HEK293 (cell line): ENCODE data around the gene GREM2.

ENCODE experiments used
- CTCF ChIA-PET: fragments of 350-600 bp; formaldehyde crosslinking; extraction: SDS; loops from one replicate; lab custom pipeline; 2021; ENCODE audit warnings: antibody characterized with exemption; lab: Yijun Ruan, JAX
- POLR2A ChIA-PET: fragments of 300-600 bp; formaldehyde crosslinking; extraction: SDS; loops from one replicate; lab custom pipeline; 2020; ENCODE audit warnings: antibody characterized with exemption, inconsistent platforms; lab: Yijun Ruan, JAX
- H3K27ac ChIP-seq: fragments of 200-500 bp; sonication (Bioruptor generic); 2 replicates; pipeline ENCODE4 v1.5.1; 2014; ENCODE audit warnings: low read depth, low read length, control low read depth, inconsistent platforms; ENCODE audit errors: extremely low read depth
- H3K36me3 ChIP-seq, 2 experiments: fragments of 200-500 bp in 1 of 2; sonication (Bioruptor generic) in 1 of 2; 1 replicate in 1 of 2; 2 replicates in 1 of 2; pipeline ENCODE4 v1.5.1; 2014 to 2017; ENCODE audit warnings: inconsistent platforms in 2 of 2, low read length in 2 of 2; ENCODE audit not compliant: control insufficient read depth in 2 of 2, insufficient read depth in 1 of 2
- H3K4me1 ChIP-seq: fragments of 200-500 bp; sonication (Bioruptor generic); 2 replicates; pipeline ENCODE4 v1.5.1; 2014; ENCODE audit warnings: mild to moderate bottlenecking, low read length, inconsistent platforms; ENCODE audit not compliant: control insufficient read depth, insufficient read depth
- H3K4me3 ChIP-seq: 2 replicates; pipeline ENCODE4 v1.5.1; 2011; ENCODE audit warnings: low read depth, mild to moderate bottlenecking, control low read depth, low read length, moderate library complexity
- H3K9me3 ChIP-seq: fragments of 200-500 bp; sonication (Bioruptor generic); 2 replicates; pipeline ENCODE4 v1.5.1; 2014; ENCODE audit warnings: low read depth, low read length, inconsistent platforms; ENCODE audit not compliant: control insufficient read depth, insufficient read depth
- AEBP2 ChIP-seq: fragments of 450-650 bp; formaldehyde crosslinking; IDR thresholded peaks from 2 replicates; pipeline ENCODE4 v1.5.1; 2016; ENCODE audit warnings: missing biosample characterization, missing genetic modification characterization, borderline replicate concordance
- BCL6B ChIP-seq: fragments of 450-650 bp; formaldehyde crosslinking; IDR thresholded peaks from 2 replicates; pipeline ENCODE4 v1.5.1; 2017; ENCODE audit warnings: missing biosample characterization, missing genetic modification characterization
- KLF7 ChIP-seq: fragments of 450-650 bp; formaldehyde crosslinking; IDR thresholded peaks from 2 replicates; pipeline ENCODE4 v1.5.1; 2016; ENCODE audit warnings: missing biosample characterization, missing genetic modification characterization, borderline replicate concordance
- OSR2 ChIP-seq: fragments of 450-650 bp; formaldehyde crosslinking; IDR thresholded peaks from 2 replicates; pipeline ENCODE4 v1.5.1; 2016; ENCODE audit warnings: missing biosample characterization, missing genetic modification characterization
- OVOL3 ChIP-seq: fragments of 450-650 bp; formaldehyde crosslinking; IDR thresholded peaks from 2 replicates; pipeline ENCODE4 v1.5.1; 2016; ENCODE audit warnings: missing biosample characterization, missing genetic modification characterization
- PRDM1 ChIP-seq: fragments of 450-650 bp; formaldehyde crosslinking; IDR thresholded peaks from 2 replicates; pipeline ENCODE4; 2016; ENCODE audit warnings: missing biosample characterization, missing genetic modification characterization
- SP7 ChIP-seq: fragments of 450-650 bp; formaldehyde crosslinking; IDR thresholded peaks from 2 replicates; pipeline ENCODE4 v1.5.1; 2016; ENCODE audit warnings: missing biosample characterization, missing genetic modification characterization
- TCF7L2 ChIP-seq: IDR thresholded peaks from 2 replicates; pipeline ENCODE4 v1.6.1; 2011; ENCODE audit warnings: low read depth, mild to moderate bottlenecking, inconsistent platforms, low read length, moderate library complexity, borderline replicate concordance
- WT1 ChIP-seq: fragments of 450-650 bp; formaldehyde crosslinking; IDR thresholded peaks from 2 replicates; pipeline ENCODE4 v1.5.1; 2016; ENCODE audit warnings: missing biosample characterization, missing genetic modification characterization
- ZEB2 ChIP-seq: fragments of 450-650 bp; formaldehyde crosslinking; IDR thresholded peaks from 2 replicates; pipeline ENCODE4 v1.5.1; 2016; ENCODE audit warnings: missing biosample characterization, missing genetic modification characterization
- ZNF121 ChIP-seq: fragments of 450-650 bp; formaldehyde crosslinking; IDR thresholded peaks from 2 replicates; pipeline ENCODE4 v1.5.1; 2016; ENCODE audit warnings: missing biosample characterization, missing genetic modification characterization
- ZNF157 ChIP-seq: fragments of 450-650 bp; formaldehyde crosslinking; IDR thresholded peaks from 2 replicates; pipeline ENCODE4 v1.5.1; 2016; ENCODE audit warnings: missing biosample characterization, missing genetic modification characterization
- ZNF211 ChIP-seq: fragments of 450-650 bp; formaldehyde crosslinking; IDR thresholded peaks from 2 replicates; pipeline ENCODE4 v1.5.1; 2016; ENCODE audit warnings: low read depth, missing biosample characterization, missing genetic modification characterization
- ZNF24 ChIP-seq: fragments of 450-650 bp; formaldehyde crosslinking; IDR thresholded peaks from 2 replicates; pipeline ENCODE4 v1.5.1; 2016; ENCODE audit warnings: missing biosample characterization, missing genetic modification characterization
- ZNF248 ChIP-seq: fragments of 450-650 bp; formaldehyde crosslinking; IDR thresholded peaks from 2 replicates; pipeline ENCODE4 v1.5.1; 2017; ENCODE audit warnings: missing biosample characterization, missing genetic modification characterization
- ZNF292 ChIP-seq: fragments of 450-650 bp; formaldehyde crosslinking; IDR thresholded peaks from 2 replicates; pipeline ENCODE4 v1.5.1; 2016; ENCODE audit warnings: low read depth, missing biosample characterization, missing genetic modification characterization, borderline replicate concordance
- ZNF404 ChIP-seq: fragments of 450-650 bp; formaldehyde crosslinking; IDR thresholded peaks from 2 replicates; pipeline ENCODE4 v1.5.1; 2017; ENCODE audit warnings: missing biosample characterization, missing genetic modification characterization
- ZNF416 ChIP-seq: fragments of 450-650 bp; formaldehyde crosslinking; IDR thresholded peaks from 2 replicates; pipeline ENCODE4 v1.5.1; 2016; ENCODE audit warnings: missing biosample characterization, missing genetic modification characterization
- ZNF433 ChIP-seq: fragments of 450-650 bp; formaldehyde crosslinking; IDR thresholded peaks from 2 replicates; pipeline ENCODE4 v1.5.1; 2016; ENCODE audit warnings: missing biosample characterization, missing genetic modification characterization, low read depth
- ZNF488 ChIP-seq: fragments of 450-650 bp; formaldehyde crosslinking; IDR thresholded peaks from 2 replicates; pipeline ENCODE4 v1.5.1; 2016; ENCODE audit warnings: missing biosample characterization, missing genetic modification characterization
- ZNF510 ChIP-seq: fragments of 450-650 bp; formaldehyde crosslinking; IDR thresholded peaks from 2 replicates; pipeline ENCODE4 v1.5.1; 2018; ENCODE audit warnings: mild to moderate bottlenecking, missing genetic modification characterization, missing biosample characterization; ENCODE audit not compliant: insufficient replicate concordance
- ZNF585B ChIP-seq: fragments of 450-650 bp; formaldehyde crosslinking; IDR thresholded peaks from 2 replicates; pipeline ENCODE4 v1.5.1; 2016; ENCODE audit warnings: missing biosample characterization, missing genetic modification characterization
- ZNF624 ChIP-seq: fragments of 450-650 bp; formaldehyde crosslinking; IDR thresholded peaks from 2 replicates; pipeline ENCODE4 v1.5.1; 2017; ENCODE audit warnings: missing biosample characterization, missing genetic modification characterization
- ZNF664 ChIP-seq: fragments of 450-650 bp; formaldehyde crosslinking; IDR thresholded peaks from 2 replicates; pipeline ENCODE4 v1.5.1; 2016; ENCODE audit warnings: missing biosample characterization, missing genetic modification characterization
- ZNF670 ChIP-seq: fragments of 450-650 bp; formaldehyde crosslinking; IDR thresholded peaks from 2 replicates; pipeline ENCODE4 v1.5.1; 2016; ENCODE audit warnings: missing biosample characterization, missing genetic modification characterization, low read depth
- ZNF677 ChIP-seq: fragments of 450-650 bp; IDR thresholded peaks from 2 replicates; pipeline ENCODE4 v1.5.0; 2018; ENCODE audit warnings: missing biosample characterization, mild to moderate bottlenecking, missing genetic modification characterization, moderate library complexity
- ZXDB ChIP-seq: fragments of 450-650 bp; formaldehyde crosslinking; IDR thresholded peaks from 2 replicates; pipeline ENCODE4 v1.5.1; 2016; ENCODE audit warnings: missing biosample characterization, missing genetic modification characterization
- TF ChIP-seq, protein P1 (sequence below): fragments of 450-650 bp; formaldehyde crosslinking; IDR thresholded peaks from 2 replicates; pipeline ENCODE4 v1.5.1; 2016; ENCODE audit warnings: missing biosample characterization, missing genetic modification characterization, low read depth
- TF ChIP-seq, protein P2 (sequence below): fragments of 450-650 bp; formaldehyde crosslinking; IDR thresholded peaks from 2 replicates; pipeline ENCODE4 v1.5.1; 2016; ENCODE audit warnings: missing biosample characterization, missing genetic modification characterization

GREM2 gene

GRCh38 chr1:240503558-240503957 lies 108.4 kb downstream of the GREM2 start:
- Histone ChIP-seq H3K4me1 (no peaks in the 10 kb centered on the region), H3K9me3 (no peaks in the 10 kb centered on the region), H3K27ac (no peak overlapping the region), H3K4me3 (no peak overlapping the region), H3K36me3 (no peaks in the 10 kb centered on the region)
- ChIA-PET POLR2A (no interaction called here), CTCF (interaction anchor here (0.8 to 0.9 kb wide), 2 partner anchors 105 to 316 kb away, joined by 3 to 4 read pairs; no protein-coding TSS in a partner anchor)
- no peak for TF ChIP-seq ZEB2 (tag by site-specific recombination)
- no peak for TF ChIP-seq ZNF121 (tag by site-specific recombination)
- no peak for TF ChIP-seq ZNF664 (tag by site-specific recombination)
- TF ChIP-seq ZNF670 (tag by site-specific recombination) = no peak
- no peak for TF ChIP-seq WT1
- TF ChIP-seq ZNF211 = no peak
- no peak for TF ChIP-seq ZNF24
- TF ChIP-seq ZNF510 (tag by site-specific recombination) = no peak
- TF ChIP-seq ZNF157 = no peak
- no peak for TF ChIP-seq OSR2 (tag by site-specific recombination)
- TF ChIP-seq ZNF624 = no peak
- no peak for TF ChIP-seq ZXDB
- TF ChIP-seq ZNF404 (tag by site-specific recombination) = no peak
- TF ChIP-seq KLF7 (tag by site-specific recombination) = no peak

DNA sequence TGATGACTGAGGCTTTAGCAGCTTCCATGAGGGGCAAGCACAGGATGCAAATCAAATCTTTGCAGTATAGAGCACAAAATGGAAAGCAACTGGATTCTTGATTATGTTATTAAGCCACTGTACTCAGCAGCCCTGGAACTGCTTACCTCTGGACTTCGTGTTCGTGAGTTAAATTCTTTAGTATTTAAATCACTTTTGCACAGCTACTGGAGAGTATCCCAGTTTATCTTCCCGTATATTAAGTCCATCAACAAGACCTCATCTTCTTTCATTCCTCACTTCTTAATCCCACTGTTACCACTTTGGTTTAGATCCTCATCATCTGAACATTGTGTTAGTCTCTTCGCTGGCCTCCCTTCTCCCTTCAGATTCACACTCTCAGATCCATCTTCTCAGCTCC lies 108.9 kb downstream of the GREM2 start:
- ChIA-PET POLR2A (no interaction called here), CTCF (interaction anchor here (0.7 to 1.2 kb wide), 3 partner anchors 16 to 316 kb away, joined by 3 to 4 read pairs (median 3); no protein-coding TSS in a partner anchor)
- Histone ChIP-seq H3K27ac (no peak overlapping the region), H3K4me3 (no peak overlapping the region), H3K36me3 (no peaks in the 10 kb centered on the region), H3K4me1 (no peaks in the 10 kb centered on the region), H3K9me3 (no peaks in the 10 kb centered on the region)
- TF ChIP-seq ZNF677 (tag by site-specific recombination) (no peak), TCF7L2 (no peak), SP7 (tag by site-specific recombination) (no peak), ZNF433 (tag by site-specific recombination) (no peak), OSR2 (tag by site-specific recombination) (no peak), PRDM1 (tag by site-specific recombination) (no peak), AEBP2 (tag by site-specific recombination) (no peak), ZNF488 (tag by site-specific recombination) (no peak), ZNF585B (no peak), BCL6B (tag by site-specific recombination) (no peak), OVOL3 (no peak), ZNF416 (tag by site-specific recombination) (no peak), ZNF292 (tag by site-specific recombination) (no peak), ZNF248 (no peak)
- TF ChIP-seq, protein P1, sequence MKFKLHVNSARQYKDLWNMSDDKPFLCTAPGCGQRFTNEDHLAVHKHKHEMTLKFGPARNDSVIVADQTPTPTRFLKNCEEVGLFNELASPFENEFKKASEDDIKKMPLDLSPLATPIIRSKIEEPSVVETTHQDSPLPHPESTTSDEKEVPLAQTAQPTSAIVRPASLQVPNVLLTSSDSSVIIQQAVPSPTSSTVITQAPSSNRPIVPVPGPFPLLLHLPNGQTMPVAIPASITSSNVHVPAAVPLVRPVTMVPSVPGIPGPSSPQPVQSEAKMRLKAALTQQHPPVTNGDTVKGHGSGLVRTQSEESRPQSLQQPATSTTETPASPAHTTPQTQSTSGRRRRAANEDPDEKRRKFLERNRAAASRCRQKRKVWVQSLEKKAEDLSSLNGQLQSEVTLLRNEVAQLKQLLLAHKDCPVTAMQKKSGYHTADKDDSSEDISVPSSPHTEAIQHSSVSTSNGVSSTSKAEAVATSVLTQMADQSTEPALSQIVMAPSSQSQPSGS (tag by site-specific recombination) = no peak
- TF ChIP-seq, protein P2, sequence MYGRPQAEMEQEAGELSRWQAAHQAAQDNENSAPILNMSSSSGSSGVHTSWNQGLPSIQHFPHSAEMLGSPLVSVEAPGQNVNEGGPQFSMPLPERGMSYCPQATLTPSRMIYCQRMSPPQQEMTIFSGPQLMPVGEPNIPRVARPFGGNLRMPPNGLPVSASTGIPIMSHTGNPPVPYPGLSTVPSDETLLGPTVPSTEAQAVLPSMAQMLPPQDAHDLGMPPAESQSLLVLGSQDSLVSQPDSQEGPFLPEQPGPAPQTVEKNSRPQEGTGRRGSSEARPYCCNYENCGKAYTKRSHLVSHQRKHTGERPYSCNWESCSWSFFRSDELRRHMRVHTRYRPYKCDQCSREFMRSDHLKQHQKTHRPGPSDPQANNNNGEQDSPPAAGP (tag by site-specific recombination) = no peak
